Measurements from ENCODE around the gene RASSF8. TPM values are rescaled to one million over a fixed set of nuclear protein-coding genes. Genes with fewer than 3 reads are reported as not detected.

Gene RASSF8
- total and polyA plus RNA-seq, 9 of the 15 experiments (the other 6 are each of a cell fraction or from before 2014, with no cell fraction given), result 0.01 to 0.36 (median 0.12) TPM; not detected in 1

GRCh38 chr12:26113853-26114719 is 155.6 kb downstream of the RASSF8 start (continued):
- no peak for TF ChIP-seq NFIX (CRISPR knock-in tag; IDR thresholded peaks at IDR 0.05; ENCODE audit: low read depth)
- TF ChIP-seq CBX1 (IDR thresholded peaks at IDR 0.05; ENCODE audit: low read depth), result peak; percentile 54; the same call in 1 of the 2 replicates
- TF ChIP-seq ZNF764 (CRISPR knock-in tag; IDR thresholded peaks at IDR 0.05; ENCODE audit: low read depth), result no peak
- no peak for TF ChIP-seq TCF3 (CRISPR knock-in tag; IDR thresholded peaks at IDR 0.05)
- no peak for TF ChIP-seq ZNF592 (IDR thresholded peaks at IDR 0.05)
- no peak for TF ChIP-seq KLF16 (IDR thresholded peaks at IDR 0.05)
- TF ChIP-seq ZNF395 (CRISPR knock-in tag; IDR thresholded peaks at IDR 0.05), result no peak; the same call in 1 of the 2 replicates
- TF ChIP-seq ZNF766 (CRISPR knock-in tag; conservative IDR thresholded peaks at IDR 0.05), result no peak
- no peak for TF ChIP-seq ZEB2 (IDR thresholded peaks at IDR 0.05)
- TF ChIP-seq GTF2E2 (tag; IDR thresholded peaks at IDR 0.05), result no peak
- TF ChIP-seq NR1H2 (CRISPR knock-in tag; IDR thresholded peaks at IDR 0.05), result no peak
- no peak for TF ChIP-seq ATF2 (CRISPR knock-in tag; IDR thresholded peaks at IDR 0.05)
- no peak for TF ChIP-seq U2AF2 (optimal IDR thresholded peaks at IDR 0.05; ENCODE audit: low read depth, low read length)
- peak; percentile 68 for TF ChIP-seq RBFOX2 (IDR thresholded peaks at IDR 0.05; ENCODE audit: low read depth, low read length)
- peak; percentile 83 for TF ChIP-seq RFX1 (IDR thresholded peaks at IDR 0.05)
- TF ChIP-seq CHCHD3 (CRISPR knock-in tag; IDR thresholded peaks at IDR 0.05), result no peak
- TF ChIP-seq PYGO2 (tag; IDR thresholded peaks at IDR 0.05), result no peak
- TF ChIP-seq ZNF12 (CRISPR knock-in tag; IDR thresholded peaks at IDR 0.05), result no peak
- TF ChIP-seq DACH1 (IDR thresholded peaks at IDR 0.05; ENCODE audit: partially characterized antibody), result no peak
- peak; percentile 87 for TF ChIP-seq CCNT2 (IDR thresholded peaks at IDR 0.05; ENCODE audit: borderline replicate concordance, extremely low read depth, insufficient read length, low read depth, low read length)
- TF ChIP-seq ZNF23 (CRISPR knock-in tag; IDR thresholded peaks at IDR 0.05), result no peak
- TF ChIP-seq SOX6 (IDR thresholded peaks at IDR 0.05), result no peak; the same call in 1 of the 2 replicates
- no peak for TF ChIP-seq SMARCA4 (IDR thresholded peaks at IDR 0.05)
